ENCODE data around the gene NOX3.

NOX3 gene

DNA sequence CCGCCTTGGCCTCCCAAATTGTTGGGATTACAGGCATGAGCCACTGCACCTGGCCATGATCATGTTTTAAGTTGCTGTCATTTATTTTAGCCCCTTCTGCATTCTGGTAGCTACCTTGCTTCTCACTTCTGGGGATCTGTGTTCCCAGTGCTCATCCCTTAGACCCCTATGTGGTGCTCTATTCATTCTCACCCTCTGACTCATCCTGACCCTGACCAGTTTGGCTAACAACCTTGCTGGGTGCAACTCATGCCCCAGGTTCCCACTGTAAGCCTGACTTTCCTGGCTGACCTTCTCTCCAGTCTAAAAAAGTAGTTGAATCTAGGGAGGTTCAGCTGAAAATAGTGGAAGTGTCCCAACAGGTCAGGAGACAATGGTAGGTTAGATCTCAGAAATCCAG lies 47.4 kb downstream of the NOX3 start:
- TF ChIP-seq, protein P1, sequence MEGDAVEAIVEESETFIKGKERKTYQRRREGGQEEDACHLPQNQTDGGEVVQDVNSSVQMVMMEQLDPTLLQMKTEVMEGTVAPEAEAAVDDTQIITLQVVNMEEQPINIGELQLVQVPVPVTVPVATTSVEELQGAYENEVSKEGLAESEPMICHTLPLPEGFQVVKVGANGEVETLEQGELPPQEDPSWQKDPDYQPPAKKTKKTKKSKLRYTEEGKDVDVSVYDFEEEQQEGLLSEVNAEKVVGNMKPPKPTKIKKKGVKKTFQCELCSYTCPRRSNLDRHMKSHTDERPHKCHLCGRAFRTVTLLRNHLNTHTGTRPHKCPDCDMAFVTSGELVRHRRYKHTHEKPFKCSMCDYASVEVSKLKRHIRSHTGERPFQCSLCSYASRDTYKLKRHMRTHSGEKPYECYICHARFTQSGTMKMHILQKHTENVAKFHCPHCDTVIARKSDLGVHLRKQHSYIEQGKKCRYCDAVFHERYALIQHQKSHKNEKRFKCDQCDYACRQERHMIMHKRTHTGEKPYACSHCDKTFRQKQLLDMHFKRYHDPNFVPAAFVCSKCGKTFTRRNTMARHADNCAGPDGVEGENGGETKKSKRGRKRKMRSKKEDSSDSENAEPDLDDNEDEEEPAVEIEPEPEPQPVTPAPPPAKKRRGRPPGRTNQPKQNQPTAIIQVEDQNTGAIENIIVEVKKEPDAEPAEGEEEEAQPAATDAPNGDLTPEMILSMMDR (IDR thresholded peaks at IDR 0.05; ENCODE audit: extremely low read depth, missing control alignments): no peak
- no peak for DNase-seq (ENCODE audit: low spot score)

DNA sequence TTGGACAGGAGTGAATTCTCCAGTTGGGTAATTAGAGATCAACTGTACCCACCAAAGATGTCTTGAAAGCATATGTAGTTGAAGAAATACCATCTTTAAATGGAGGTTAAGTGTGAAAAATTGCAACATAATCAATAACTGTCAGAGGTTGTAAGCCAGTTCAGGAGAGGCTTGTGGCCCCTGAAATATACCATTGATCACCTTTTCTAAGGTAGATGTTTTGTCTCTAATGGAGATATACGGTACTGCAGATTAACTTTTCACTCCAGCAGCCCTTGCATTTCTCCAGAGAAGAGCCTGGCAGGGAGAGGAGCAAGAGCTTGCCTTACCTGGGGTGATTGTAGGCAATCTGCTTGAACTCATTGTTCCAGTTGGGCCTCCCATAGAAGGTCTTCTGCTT lies 48.8 kb downstream of the NOX3 start:
- DNase-seq (ENCODE audit: low spot score): no peak
- TF ChIP-seq, protein P1 (IDR thresholded peaks at IDR 0.05; ENCODE audit: extremely low read depth, missing control alignments): no peak

DNA sequence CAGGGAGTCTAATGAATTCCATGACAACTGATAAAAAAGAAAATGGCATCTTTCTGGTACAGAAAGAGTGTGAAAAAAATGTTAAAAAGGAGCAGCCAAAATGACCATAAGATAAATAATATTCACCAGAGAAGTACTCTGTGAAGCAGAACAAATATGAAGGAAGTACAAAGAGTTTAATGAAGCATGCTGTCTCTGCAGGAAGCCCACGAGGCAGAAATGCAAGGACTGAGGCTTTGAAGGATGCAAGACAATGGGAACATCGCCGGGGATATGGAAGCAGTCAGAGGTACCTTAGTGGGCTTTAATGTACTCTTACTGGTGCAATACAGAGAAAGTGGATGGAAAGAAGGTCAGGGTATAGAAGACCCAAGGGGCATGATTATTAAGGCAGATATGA lies 50.7 kb downstream of the NOX3 start:
- no peak for DNase-seq (ENCODE audit: low spot score)
- TF ChIP-seq, protein P1 (IDR thresholded peaks at IDR 0.05; ENCODE audit: extremely low read depth, missing control alignments): no peak

DNA sequence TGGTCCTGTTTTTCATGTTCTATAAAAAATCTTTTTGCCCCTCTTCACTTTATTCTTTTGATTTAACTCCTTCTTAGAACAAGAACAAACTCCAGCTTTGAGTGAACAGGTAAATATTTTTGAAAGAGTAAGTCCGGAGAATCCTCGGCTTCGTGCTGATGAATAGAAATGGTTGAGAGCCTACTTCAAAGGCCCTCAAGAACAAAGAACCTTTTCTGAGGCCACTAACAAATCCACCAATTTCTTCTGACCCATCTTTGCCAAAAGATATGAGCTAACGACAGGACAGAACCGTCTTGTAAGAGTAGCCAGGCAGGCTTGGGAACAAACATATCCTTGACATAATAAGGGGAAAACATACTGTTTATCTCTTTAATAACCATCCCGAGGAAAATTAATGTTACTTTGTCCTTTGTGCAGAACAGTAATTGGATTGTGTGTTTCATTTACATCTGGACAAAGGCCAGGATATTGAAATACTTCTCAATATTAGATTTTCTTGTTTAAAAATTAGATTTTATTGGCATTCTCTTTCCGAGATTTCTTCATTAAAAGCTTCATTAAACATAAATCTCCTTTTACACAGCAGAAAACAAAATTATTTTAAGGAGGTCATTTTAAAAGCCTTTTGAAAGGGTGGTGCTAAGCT lies 52.9 kb downstream of the NOX3 start:
- TF ChIP-seq, protein P1 (IDR thresholded peaks at IDR 0.05; ENCODE audit: extremely low read depth, missing control alignments): no peak
- DNase-seq (ENCODE audit: low spot score): no peak

DNA sequence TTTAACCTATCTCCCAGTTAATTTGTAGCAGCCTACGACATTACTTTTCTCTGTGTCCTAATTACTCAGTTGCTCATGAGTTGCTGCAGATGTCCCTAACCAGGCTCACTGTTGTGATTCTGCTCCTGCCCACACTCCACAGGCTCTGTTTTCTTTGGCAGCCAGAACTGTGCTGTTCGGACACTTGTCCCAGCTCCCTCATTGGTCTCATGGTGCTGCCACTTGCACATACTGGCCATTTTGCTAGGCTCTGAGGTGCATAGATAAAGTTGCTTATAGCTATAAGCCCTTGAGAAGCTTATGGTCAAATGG lies 55.0 kb downstream of the NOX3 start:
- no peak for DNase-seq (ENCODE audit: low spot score)
- TF ChIP-seq, protein P1 (IDR thresholded peaks at IDR 0.05; ENCODE audit: extremely low read depth, missing control alignments): no peak

DNA sequence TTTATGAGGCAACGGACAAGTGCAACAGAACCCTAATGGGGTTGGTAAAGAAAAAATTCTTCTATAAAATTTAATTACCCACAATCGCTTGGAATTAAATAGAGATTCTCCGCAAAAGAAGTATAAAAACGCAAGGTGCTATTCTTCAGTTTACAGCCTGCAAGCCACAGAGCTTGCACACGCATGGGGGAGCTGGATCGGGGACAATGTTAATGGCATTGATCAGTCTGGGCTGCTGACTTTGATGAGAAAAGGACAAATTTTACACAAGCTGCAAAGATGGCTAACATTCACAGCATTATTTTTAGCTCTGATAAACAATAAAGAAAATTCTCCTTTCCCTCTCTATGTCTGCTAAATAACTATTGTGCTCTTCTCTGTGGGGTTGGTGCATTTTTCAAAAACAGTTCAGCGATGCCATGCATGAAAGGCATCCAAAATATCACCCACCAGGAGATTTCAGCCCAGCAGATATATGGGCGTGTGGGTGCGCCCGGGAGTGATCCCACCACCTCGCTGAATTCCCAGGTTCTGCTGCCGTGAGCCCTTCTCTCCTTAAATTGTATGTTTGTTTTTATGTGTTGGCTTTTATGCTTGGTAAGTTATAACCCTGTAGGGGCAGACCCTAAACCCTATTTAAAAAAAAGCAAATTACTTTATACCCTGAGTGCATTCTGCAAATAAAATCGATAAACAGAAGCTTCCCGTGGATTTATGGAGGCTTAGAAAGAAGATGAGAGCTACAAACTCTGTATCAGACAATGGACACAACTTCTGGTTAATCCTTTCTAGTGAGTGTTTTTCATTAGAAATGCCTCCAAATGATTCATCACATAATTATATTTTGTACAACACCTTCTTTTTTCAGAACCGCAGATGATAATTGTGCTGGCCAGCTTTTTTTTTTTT lies 55.6 kb downstream of the NOX3 start:
- TF ChIP-seq, protein P1 (IDR thresholded peaks at IDR 0.05; ENCODE audit: extremely low read depth, missing control alignments): no peak
- DNase-seq (ENCODE audit: low spot score): no peak

DNA sequence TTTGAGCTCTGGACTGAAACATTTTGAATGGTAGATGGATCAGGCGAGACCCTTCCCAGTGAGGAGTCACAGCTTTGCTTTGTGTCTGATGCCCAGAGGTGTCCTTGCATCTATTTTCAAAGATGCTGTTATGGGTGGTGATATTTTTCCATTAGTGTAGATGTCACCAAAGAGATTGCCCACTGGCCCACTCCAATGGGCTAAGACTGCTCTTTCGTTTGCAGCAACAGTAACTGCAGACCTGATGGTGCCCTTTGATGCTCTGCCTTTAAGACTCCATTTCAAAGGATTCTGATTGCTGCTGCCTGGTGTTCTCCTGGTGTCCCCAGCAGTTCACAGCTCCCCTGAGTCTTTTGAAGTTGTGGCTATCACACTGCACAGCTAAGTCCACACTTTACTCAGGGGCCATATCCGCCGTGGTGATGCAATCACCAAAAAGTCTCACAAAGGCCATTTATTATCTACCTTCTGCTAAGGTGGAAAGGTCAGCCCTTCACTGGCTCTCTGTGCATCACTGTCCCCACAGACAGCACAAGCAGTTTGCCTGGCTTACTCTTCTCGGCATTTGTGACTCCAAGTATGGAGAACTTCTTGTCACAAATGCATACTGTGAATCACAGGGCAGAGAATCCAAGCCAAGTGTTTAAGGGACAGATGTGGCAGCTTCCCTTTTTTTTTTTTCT lies 56.4 kb downstream of the NOX3 start:
- TF ChIP-seq, protein P1 (IDR thresholded peaks at IDR 0.05; ENCODE audit: extremely low read depth, missing control alignments): no peak
- DNase-seq (ENCODE audit: low spot score): no peak
